ENCODE measurements around the gene ERG. TPM values are rescaled to one million over a fixed set of nuclear protein-coding genes. Genes with fewer than 3 reads are reported as not detected.

ERG gene
- total RNA-seq, 8 experiments from 2014 or later, result 0.09 to 0.97 (median 0.51) TPM; not detected in 1

DNA sequence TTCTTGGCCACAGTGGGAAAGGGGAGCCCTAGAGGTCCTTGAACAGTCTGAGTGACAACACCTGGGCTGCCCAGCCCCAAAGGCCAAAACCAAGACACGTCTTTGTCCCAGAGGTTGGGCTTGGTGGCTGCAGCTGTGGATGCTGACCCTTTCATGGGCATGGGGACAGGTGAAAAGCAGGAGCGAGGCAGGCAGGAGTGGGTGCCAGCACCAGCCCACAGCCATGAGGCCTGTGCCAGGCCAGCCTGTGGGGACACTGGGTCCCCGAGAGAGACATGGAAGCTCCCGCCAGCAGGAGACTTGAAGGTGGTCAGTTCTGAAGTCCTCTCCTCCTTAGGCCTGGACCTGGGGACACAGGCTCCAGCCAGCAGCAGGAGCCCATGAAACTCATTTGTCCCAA is 142.9 kb downstream of the ERG start:
- Histone ChIP-seq H3K4me3 (no peak overlapping the region), H3K27ac (no peak overlapping the region), H3K4me1 (replicated peaks in 1 of 2) (no peaks in the 10 kb centered on the region)
- in situ Hi-C loops (cut with MboI; ENCODE audit: low pct_unique_long_range_greater_than_20kb in 2 of 9, low sequenced_read_pairs in 9 of 9, unreplicated experiment in 9 of 9), result loop anchor here in 6 of 9 experiments (10.0 to 25.0 kb wide), 5 partner anchors 191 to 668 kb away; no protein-coding TSS in a partner anchor
- no peak for ATAC-seq (replicated peaks in 6 of 8)
- 40 to 100% (median 97%) methylated on average over 1 to 3 of the region's 4 CpGs; no CpG with 5 or more reads in 4 of the 10 experiments for WGBS, 10 experiments

DNA sequence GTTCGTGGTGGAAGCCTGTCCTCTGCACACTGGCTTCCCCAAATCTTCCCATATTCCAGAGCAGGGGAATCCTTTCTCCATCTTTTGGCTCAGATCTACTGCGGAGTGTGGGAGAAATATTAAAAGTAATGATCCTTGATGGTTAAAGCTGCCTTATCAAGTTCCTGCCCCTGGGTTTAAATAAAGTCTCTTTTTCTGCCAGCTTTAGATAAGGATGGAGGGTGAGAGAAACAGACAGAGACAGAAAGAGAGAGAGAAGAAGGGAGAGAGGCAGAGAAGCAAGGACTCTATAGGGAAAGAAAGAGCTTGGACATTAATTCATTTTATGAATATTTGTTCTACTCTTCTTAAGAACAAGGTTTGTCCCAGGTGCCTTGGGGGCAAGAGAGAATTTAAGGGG is 143.5 kb downstream of the ERG start:
- no peak for ATAC-seq (replicated peaks in 6 of 8)
- Histone ChIP-seq H3K4me1 (replicated peaks in 1 of 2) (no peaks in the 10 kb centered on the region), H3K4me3 (no peak overlapping the region), H3K27ac (no peak overlapping the region)
- WGBS, 10 experiments, result 17 to 100% (median 50%) methylated on average over 1 to 2 of the region's 2 CpGs; no CpG with 5 or more reads in 5 of the 10 experiments
- in situ Hi-C loops (cut with MboI; ENCODE audit: low pct_unique_long_range_greater_than_20kb in 2 of 9, low sequenced_read_pairs in 9 of 9, unreplicated experiment in 9 of 9), result loop anchor here in 6 of 9 experiments (10.0 to 25.0 kb wide), 5 partner anchors 190 to 667 kb away; no protein-coding TSS in a partner anchor

DNA sequence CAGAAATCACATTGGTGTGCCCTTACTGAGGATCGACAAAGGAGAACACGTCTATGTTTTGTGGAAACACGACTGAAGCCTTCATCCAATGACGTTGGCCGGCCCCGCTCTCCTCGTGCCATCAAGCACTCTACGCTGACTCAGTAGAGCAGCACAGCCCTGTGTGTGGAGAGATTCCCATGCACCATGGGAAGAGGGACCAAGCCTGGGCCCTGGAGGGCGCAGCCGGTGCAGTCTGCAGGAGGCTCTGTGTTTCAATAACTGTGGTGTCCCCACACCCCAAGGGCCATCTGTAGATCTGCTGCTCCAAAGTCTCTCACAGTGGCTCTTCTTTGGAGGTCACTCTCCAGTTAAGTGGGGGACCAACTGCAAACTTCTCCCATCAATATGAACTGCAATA is 144.0 kb downstream of the ERG start:
- 40 to 89% (median 83%) methylated on average over 1 to 9 of the region's 10 CpGs; no CpG with 5 or more reads in 4 of the 10 experiments for WGBS, 10 experiments
- H3K4me3 ChIP-seq, result no peak overlapping the region
- no peak overlapping the region for H3K27ac ChIP-seq
- ATAC-seq (replicated peaks in 6 of 8), result no peak
- H3K4me1 ChIP-seq (replicated peaks in 1 of 2), result no peaks in the 10 kb centered on the region
- in situ Hi-C loops (cut with MboI; ENCODE audit: low pct_unique_long_range_greater_than_20kb in 2 of 9, low sequenced_read_pairs in 9 of 9, unreplicated experiment in 9 of 9), result loop anchor here in 6 of 9 experiments (10.0 to 25.0 kb wide), 5 partner anchors 189 to 667 kb away; no protein-coding TSS in a partner anchor

DNA sequence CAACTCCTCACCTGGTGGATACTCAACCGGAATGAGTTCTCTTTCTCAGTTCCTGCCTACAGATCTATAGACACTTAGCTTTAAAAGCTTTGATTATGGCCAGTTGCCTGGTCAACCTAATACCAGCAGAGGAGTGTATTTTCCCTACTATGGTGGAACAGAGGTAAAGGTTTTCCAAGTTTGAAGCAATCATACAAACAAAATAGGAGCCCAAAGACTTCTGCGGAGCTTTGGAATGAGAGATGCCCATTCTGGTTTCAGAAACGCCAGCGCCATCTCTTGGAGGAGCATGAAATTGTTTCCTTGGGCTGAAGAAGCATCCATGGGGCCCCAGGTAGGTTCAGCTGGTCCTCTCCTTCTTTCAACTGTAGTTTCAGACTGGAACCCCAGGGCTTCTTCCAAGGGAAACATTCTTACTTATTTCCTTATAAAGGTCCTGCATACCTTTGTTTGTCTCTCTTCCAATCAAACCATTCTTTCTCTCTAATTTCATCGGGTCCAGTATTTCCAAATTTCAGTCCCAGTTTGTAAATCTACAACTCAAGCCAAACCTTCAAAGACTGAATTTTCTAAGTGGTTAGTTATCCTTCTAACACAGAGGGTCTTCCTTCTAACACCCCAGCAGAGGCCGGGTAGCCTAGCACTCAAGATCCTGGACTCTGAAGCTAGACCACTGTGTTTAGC is 145.6 kb downstream of the ERG start:
- in situ Hi-C loops (cut with MboI; ENCODE audit: low pct_unique_long_range_greater_than_20kb in 2 of 9, low sequenced_read_pairs in 9 of 9, unreplicated experiment in 9 of 9), result loop anchor here in 6 of 9 experiments (10.0 to 25.0 kb wide), 5 partner anchors 188 to 665 kb away; no protein-coding TSS in a partner anchor
- 0 to 86% (median 51%) methylated on average over 1 to 6 of the region's 6 CpGs for WGBS, 10 experiments
- peak in 4 of 8 experiments; percentile 35 to 69 (median 64) for ATAC-seq (replicated peaks in 6 of 8)

DNA sequence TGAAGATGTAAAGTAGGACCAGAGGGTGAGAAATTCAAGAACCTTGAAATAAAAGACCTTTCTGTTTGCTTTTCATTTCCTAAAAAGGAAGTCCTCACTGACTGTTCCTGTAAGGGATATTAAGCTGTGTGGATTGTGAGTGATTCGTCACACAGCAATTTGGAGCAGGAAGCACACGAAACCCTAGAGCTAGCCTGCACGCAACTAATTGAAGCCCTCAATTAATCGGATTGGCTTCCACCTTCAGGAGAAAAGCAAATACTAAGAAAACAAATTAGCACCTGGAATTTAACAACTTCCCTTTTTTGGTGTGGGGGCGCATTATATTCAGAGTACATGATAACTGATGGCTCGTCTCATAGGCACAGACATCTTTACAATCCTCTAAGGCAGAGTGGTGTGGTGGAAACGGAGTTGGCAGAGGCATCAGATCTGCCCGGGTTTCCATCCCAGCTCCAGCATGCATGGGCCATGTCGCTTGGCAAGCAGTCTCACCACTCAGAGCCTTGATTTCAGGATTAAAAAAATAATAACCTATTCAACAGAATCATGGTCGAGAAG is 146.2 kb downstream of the ERG start:
- in situ Hi-C loops (cut with MboI; ENCODE audit: low pct_unique_long_range_greater_than_20kb in 2 of 9, low sequenced_read_pairs in 9 of 9, unreplicated experiment in 9 of 9), result loop anchor here in 6 of 9 experiments (10.0 to 25.0 kb wide), 5 partner anchors 187 to 665 kb away; no protein-coding TSS in a partner anchor
- Histone ChIP-seq H3K27ac (no peak overlapping the region), H3K4me3 (no peak overlapping the region), H3K4me1 (replicated peaks in 1 of 2) (no peaks in the 10 kb centered on the region)
- peak in 3 of 8 experiments; percentile 22 to 66 (median 41) for ATAC-seq (replicated peaks in 6 of 8)
- 0 to 89% (median 54%) methylated on average over 1 to 7 of the region's 10 CpGs; no CpG with 5 or more reads in 1 of the 10 experiments for WGBS, 10 experiments

More for the DNA sequence above, 145.6 kb downstream of the ERG start:
- no peak overlapping the region for H3K27ac ChIP-seq
- H3K4me3 ChIP-seq, result no peak overlapping the region
- no peaks in the 10 kb centered on the region for H3K4me1 ChIP-seq (replicated peaks in 1 of 2)

DNA sequence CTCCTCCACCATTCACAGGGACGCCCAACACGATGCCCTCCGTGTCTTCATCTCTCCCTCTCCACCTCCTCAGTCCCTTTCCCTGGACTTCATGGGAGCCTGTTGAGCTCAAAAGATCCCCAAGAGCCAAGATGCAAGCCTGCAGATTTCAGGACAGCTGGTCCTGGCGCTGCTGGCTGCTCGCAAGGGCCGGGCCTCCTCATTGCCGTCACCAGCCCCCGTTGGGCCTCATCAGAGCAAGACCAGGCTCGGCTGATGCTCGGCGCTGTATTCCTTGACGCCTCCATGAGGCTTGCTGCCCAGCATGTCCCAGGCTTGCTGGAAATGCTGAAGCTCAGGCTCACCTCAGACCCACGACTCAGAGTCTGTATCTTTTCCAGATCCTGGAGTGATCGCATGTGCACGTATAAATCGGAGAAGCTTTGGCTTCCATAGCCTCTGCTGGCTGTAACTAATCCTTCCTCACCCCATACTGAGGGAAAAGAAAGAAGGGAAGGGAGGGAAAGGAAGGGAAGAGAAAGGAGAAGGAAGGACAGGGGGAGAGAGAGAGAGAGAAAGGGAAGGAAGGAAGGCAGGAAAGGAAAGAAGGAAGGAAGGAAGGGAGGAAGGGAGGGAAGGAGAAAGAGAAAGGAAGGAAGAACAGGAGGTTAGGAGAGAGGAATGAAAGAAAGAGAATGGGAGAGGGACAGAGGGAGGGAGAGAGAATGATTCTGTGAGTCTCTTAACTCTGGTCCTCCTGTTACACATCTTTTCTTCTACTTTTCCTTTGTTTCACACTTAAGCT is 146.9 kb downstream of the ERG start:
- in situ Hi-C loops (cut with MboI; ENCODE audit: low pct_unique_long_range_greater_than_20kb in 2 of 9, low sequenced_read_pairs in 9 of 9, unreplicated experiment in 9 of 9), result loop anchor here in 6 of 9 experiments (10.0 to 25.0 kb wide), 5 partner anchors 187 to 664 kb away; no protein-coding TSS in a partner anchor
- no peak for ATAC-seq (replicated peaks in 6 of 8)

DNA sequence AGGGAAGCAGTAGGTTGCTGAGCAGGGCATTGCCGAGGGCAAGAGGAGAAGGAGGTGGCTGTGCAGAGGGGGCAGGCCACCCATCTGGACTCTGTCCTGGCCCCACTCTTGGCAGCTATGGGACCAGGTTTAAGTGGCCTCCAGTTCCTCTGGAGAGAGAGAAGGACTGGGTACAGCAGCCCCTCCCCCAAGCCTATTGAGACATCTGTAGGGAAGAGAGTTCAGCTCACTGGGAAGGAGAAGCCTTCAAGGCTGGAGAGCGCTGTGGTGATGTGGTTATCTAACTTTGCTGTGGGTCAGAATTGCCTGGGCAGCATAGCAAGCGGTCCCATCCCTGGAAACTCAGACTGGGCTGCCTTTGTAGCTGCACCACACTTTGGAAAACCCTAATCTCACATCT is 147.6 kb downstream of the ERG start:
- WGBS, 10 experiments, result 60 to 100% (median 83%) methylated on average over 1 to 3 of the region's 3 CpGs; no CpG with 5 or more reads in 4 of the 10 experiments
- no peaks in the 10 kb centered on the region for H3K4me1 ChIP-seq (replicated peaks in 1 of 2)
- in situ Hi-C loops (cut with MboI; ENCODE audit: low pct_unique_long_range_greater_than_20kb in 2 of 9, low sequenced_read_pairs in 9 of 9, unreplicated experiment in 9 of 9), result loop anchor here in 6 of 9 experiments (10.0 to 25.0 kb wide), 5 partner anchors 186 to 663 kb away; no protein-coding TSS in a partner anchor
- H3K4me3 ChIP-seq, result no peak overlapping the region
- H3K27ac ChIP-seq, result no peak overlapping the region
- no peak for ATAC-seq (replicated peaks in 6 of 8)

More for the DNA sequence above, 146.9 kb downstream of the ERG start:
- Histone ChIP-seq H3K27ac (no peak overlapping the region), H3K4me3 (no peak overlapping the region), H3K4me1 (replicated peaks in 1 of 2) (no peaks in the 10 kb centered on the region)
- 33 to 100% (median 75%) methylated on average over 1 to 12 of the region's 16 CpGs; no CpG with 5 or more reads in 1 of the 10 experiments for WGBS, 10 experiments

DNA sequence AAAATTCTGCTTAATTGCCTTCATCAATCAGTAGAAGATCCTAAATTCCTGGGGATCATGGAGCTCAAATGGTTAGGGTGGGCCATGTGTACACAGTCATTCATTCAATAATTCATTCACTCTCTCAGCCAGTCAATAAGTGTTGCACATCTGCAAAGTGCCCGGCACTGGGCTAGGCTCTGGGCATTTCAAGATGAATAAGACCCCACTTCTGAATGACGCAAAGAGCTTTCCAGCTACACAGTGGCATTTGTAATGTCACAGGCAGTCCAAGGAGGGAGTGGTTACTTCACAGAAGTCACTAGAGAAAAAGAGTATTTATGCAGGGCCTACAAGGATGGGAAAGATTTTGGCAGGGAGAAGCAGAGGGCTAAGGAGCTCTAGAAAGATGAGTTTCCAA is 148.3 kb downstream of the ERG start:
- 70 to 100% (median 94%) methylated on average over 1 to 2 of the region's 2 CpGs; no CpG with 5 or more reads in 2 of the 10 experiments for WGBS, 10 experiments
- Histone ChIP-seq H3K4me1 (replicated peaks in 1 of 2) (no peaks in the 10 kb centered on the region), H3K4me3 (no peak overlapping the region), H3K27ac (no peak overlapping the region)
- in situ Hi-C loops (cut with MboI; ENCODE audit: low pct_unique_long_range_greater_than_20kb in 2 of 9, low sequenced_read_pairs in 9 of 9, unreplicated experiment in 9 of 9), result loop anchor here in 6 of 9 experiments (10.0 to 25.0 kb wide), 6 partner anchors 113 to 663 kb away; no protein-coding TSS in a partner anchor
- ATAC-seq (replicated peaks in 6 of 8), result no peak

DNA sequence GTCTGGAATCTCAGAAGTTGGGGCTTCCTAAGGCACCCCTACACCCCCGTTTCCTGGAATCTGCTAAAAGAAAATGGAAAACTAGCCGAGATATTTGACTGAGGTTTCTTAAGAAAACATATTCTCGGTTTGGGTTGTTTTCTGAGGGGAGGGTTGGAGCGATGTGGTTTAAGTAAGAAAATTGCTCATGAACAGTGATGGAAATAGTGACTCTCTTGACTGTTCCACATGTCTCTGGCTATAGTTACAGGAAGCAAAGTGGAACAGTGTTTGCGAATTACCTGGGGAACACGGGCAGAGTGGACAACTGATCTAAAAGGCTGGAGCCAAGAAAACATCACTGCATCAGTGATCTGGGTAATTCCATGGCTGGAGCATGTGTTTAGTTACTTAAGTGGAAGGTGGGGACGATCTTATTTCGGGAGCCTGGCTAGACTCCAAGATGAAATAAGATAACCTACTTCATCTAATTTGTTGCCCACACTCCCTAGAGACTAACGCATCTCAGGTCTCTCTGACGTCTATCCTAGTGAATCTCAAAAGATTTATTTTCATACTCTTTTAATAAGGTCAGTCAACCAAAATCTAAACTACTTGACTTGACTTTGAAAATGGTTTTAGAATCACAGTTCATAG is 149.0 kb downstream of the ERG start:
- no peak for ATAC-seq (replicated peaks in 6 of 8)
- Histone ChIP-seq H3K27ac (no peak overlapping the region), H3K4me1 (replicated peaks in 1 of 2) (no peaks in the 10 kb centered on the region), H3K4me3 (no peak overlapping the region)
- in situ Hi-C loops (cut with MboI; ENCODE audit: low pct_unique_long_range_greater_than_20kb in 2 of 9, low sequenced_read_pairs in 9 of 9, unreplicated experiment in 9 of 9), result loop anchor here in 2 of 9 experiments (10.0 to 25.0 kb wide), 2 partner anchors 112 to 184 kb away; no protein-coding TSS in a partner anchor
- WGBS, 10 experiments, result 40 to 90% (median 77%) methylated on average over 1 to 10 of the region's 10 CpGs

DNA sequence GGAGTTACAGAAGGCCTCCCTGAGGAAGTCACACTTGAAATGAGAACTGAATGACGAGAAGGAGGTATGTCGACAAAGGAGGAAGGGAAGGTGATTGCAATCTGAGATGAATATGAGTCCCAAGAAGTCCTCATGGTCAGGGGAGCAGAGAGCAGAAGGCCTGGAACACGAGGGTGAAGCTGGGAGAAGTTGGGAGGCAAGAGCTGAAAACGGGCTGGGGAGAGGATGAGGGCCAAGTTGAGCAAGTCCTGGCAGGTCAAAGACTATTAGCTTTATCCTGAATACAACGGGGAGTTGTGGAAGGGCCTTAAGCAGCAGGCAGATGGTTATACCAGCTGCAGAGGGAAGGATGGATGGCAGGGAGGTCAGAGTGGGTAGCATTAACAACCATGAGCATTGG is 152.0 kb downstream of the ERG start:
- in situ Hi-C loops (cut with MboI; ENCODE audit: low pct_unique_long_range_greater_than_20kb in 2 of 9, low sequenced_read_pairs in 9 of 9, unreplicated experiment in 9 of 9), result loop anchor here in 2 of 9 experiments (10.0 to 25.0 kb wide), 2 partner anchors 109 to 181 kb away; no protein-coding TSS in a partner anchor
- H3K4me3 ChIP-seq, result no peak overlapping the region
- no peaks in the 10 kb centered on the region for H3K4me1 ChIP-seq (replicated peaks in 1 of 2)
- ATAC-seq (replicated peaks in 6 of 8), result no peak
- no peak overlapping the region for H3K27ac ChIP-seq
- WGBS, 10 experiments, result 30 to 70% (median 54%) methylated on average over 1 to 5 of the region's 5 CpGs

DNA sequence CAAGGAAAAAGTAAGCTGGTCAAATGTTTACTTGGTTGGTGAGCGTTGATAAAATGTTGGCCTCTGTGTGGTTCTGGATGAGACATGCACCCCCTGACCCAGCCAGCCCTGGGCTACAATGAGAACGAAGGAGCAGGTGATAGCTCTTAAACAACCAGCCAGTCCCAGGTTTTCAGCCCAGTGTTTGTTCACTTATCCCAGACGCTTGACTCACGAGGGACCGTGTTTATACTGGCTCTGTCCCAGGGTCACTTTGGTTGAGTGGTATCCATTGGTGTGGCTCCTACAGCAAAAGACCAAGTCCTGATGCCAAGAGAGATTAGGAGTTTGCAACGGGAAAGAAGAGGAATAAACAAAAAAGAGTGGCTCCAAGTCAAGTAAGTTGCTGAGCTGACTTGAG is 154.6 kb downstream of the ERG start:
- peak in 1 of 8 experiments; percentile 75 for ATAC-seq (replicated peaks in 6 of 8)
- in situ Hi-C loops (cut with MboI; ENCODE audit: low pct_unique_long_range_greater_than_20kb in 2 of 9, low sequenced_read_pairs in 9 of 9, unreplicated experiment in 9 of 9), result loop anchor here in 2 of 9 experiments (10.0 to 25.0 kb wide), 2 partner anchors 106 to 179 kb away; no protein-coding TSS in a partner anchor
- H3K4me3 ChIP-seq, result no peak overlapping the region
- H3K27ac ChIP-seq, result no peak overlapping the region
- 0 to 100% (median 84%) methylated on average over 1 to 6 of the region's 6 CpGs for WGBS, 10 experiments
- H3K4me1 ChIP-seq (replicated peaks in 1 of 2), result no peaks in the 10 kb centered on the region

DNA sequence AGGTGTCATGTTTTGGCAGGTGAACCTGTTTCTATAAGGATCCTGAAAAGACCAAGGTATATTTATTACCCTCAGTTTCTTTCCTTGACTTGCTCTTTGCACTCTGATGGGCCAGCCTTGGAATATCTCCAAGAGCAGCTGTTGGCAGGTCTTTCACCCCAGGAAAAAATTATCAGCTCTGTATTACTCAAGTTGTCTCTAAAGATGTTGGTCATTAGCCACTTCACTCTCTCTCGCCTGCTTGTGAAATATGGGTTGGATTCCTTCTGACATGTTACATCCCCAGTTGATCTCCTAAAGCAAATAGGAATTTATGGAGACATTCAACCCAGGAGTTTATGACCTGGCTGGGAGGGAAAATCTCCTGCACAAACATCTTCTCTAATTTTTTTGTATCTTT is 155.5 kb downstream of the ERG start:
- ATAC-seq (replicated peaks in 6 of 8), result no peak

More for the DNA sequence above, 155.5 kb downstream of the ERG start:
- H3K4me1 ChIP-seq (replicated peaks in 1 of 2), result no peaks in the 10 kb centered on the region
- 25 to 100% (median 86%) methylated on average over 1 of the region's 1 CpG; no CpG with 5 or more reads in 3 of the 10 experiments for WGBS, 10 experiments
- in situ Hi-C loops (cut with MboI; ENCODE audit: low pct_unique_long_range_greater_than_20kb in 2 of 9, low sequenced_read_pairs in 9 of 9, unreplicated experiment in 9 of 9), result loop anchor here in 2 of 9 experiments (10.0 to 25.0 kb wide), 2 partner anchors 105 to 178 kb away; no protein-coding TSS in a partner anchor
- no peak overlapping the region for H3K4me3 ChIP-seq
- no peak overlapping the region for H3K27ac ChIP-seq

Measured in motor neuron (in vitro differentiated cells).